Endothelial cell of umbilical vein (primary cell): ENCODE measurements around the gene COL28A1. TPM values are rescaled to one million over a fixed set of nuclear protein-coding genes. Genes with fewer than 3 reads are reported as not detected.

Experiments
- BruUV-seq: library from RNA; stranded (reverse); fragments of 400-500 nt; replicated peaks from 2 replicates; lab custom pipeline; 2021; lab: Mats Ljungman, UMichigan
- CTCF ChIA-PET: fragments of 300-600, 350-600 bp; sonication (Branson Sonifier 250); formaldehyde crosslinking; loops from one replicate; lab custom pipeline; 2021; ENCODE audit warnings: antibody characterized with exemption, inconsistent platforms; lab: Charles Lee
- POLR2A ChIA-PET: fragments of 300-600, 350-600 bp; sonication (Branson Sonifier 250); formaldehyde crosslinking; loops from one replicate; lab custom pipeline; 2021; ENCODE audit warnings: antibody characterized with exemption, inconsistent platforms; lab: Charles Lee
- DNase-seq: peaks from one replicate; pipeline ENCODE4 v3.0.0-alpha.2; 2011; ENCODE audit warnings: low read depth, low spot score
- FAIRE-seq: peaks from 2 replicates; lab custom pipeline; 2011; peaks lifted over from hg19 to GRCh38; lab: Jason Lieb, UNC
- H2AFZ ChIP-seq: 2 replicates; pipeline ENCODE4 v1.6.0; 2012; ENCODE audit warnings: low read depth, low read length, control low read depth, inconsistent platforms
- H3K27ac ChIP-seq: 2 replicates; pipeline ENCODE4 v1.5.1; 2011; ENCODE audit warnings: low read depth, mild to moderate bottlenecking, control low read depth, low read length, moderate library complexity; ENCODE audit not compliant: insufficient read depth
- H3K27me3 ChIP-seq, 2 experiments: 2 replicates each; pipeline versions ENCODE4 v1.6.0 to v1.6.1; 2011; ENCODE audit warnings: low read length in 2 of 2, mixed read lengths in 1 of 2; ENCODE audit not compliant: control insufficient read depth in 2 of 2, insufficient read depth in 2 of 2
- H3K36me3 ChIP-seq, 2 experiments: 2 replicates in 1 of 2; 3 replicates in 1 of 2; pipeline ENCODE4 v1.5.1; 2011; ENCODE audit warnings: low read length in 2 of 2, mild to moderate bottlenecking in 1 of 2, moderate library complexity in 1 of 2; ENCODE audit not compliant: control insufficient read depth in 2 of 2, insufficient read depth in 2 of 2; ENCODE audit errors: extremely low read depth in 1 of 2
- H3K4me1 ChIP-seq: 3 replicates; pipeline ENCODE4 v1.5.1; 2011; ENCODE audit warnings: mild to moderate bottlenecking, low read length; ENCODE audit not compliant: control insufficient read depth, insufficient read depth; ENCODE audit errors: extremely low read depth
- H3K4me2 ChIP-seq: 2 replicates; pipeline ENCODE4 v1.6.1; 2011; ENCODE audit warnings: low read length, control low read depth, mixed read lengths; ENCODE audit not compliant: insufficient read depth
- H3K4me3 ChIP-seq, 3 experiments: fragments of 200-600 bp in 1 of 3; sonication (generic), shearing (Covaris generic) in 1 of 3; replicated peaks in 1 of 3; 2 replicates each; pipeline ENCODE4 v1.5.1; 2011 to 2016; ENCODE audit warnings: control low read depth in 3 of 3, low read length in 3 of 3, mild to moderate bottlenecking in 2 of 3, inconsistent platforms in 1 of 3, low read depth in 1 of 3, moderate library complexity in 1 of 3; ENCODE audit not compliant: insufficient read depth in 1 of 3
- H3K79me2 ChIP-seq: 2 replicates; pipeline ENCODE4 v1.6.0; 2012; ENCODE audit warnings: low read length, inconsistent platforms; ENCODE audit not compliant: control insufficient read depth, insufficient read depth
- H3K9ac ChIP-seq: replicated peaks from 2 replicates; pipeline ENCODE3; 2011; ENCODE audit warnings: low read length, control low read depth; ENCODE audit not compliant: insufficient read depth; ENCODE audit errors: extremely low read depth
- H3K9me1 ChIP-seq: replicated peaks from 3 replicates; pipeline ENCODE4 v1.6.0; 2011; ENCODE audit warnings: mild to moderate bottlenecking, low read length; ENCODE audit not compliant: control insufficient read depth, insufficient read depth; ENCODE audit errors: extremely low read depth
- H3K9me3 ChIP-seq: replicated peaks from 2 replicates; pipeline ENCODE4 v1.5.1; 2012; ENCODE audit warnings: low read length, inconsistent platforms; ENCODE audit not compliant: control insufficient read depth, insufficient read depth
- H4K20me1 ChIP-seq: replicated peaks from 2 replicates; pipeline ENCODE3; 2011; ENCODE audit warnings: mild to moderate bottlenecking, low read length; ENCODE audit not compliant: control insufficient read depth, insufficient read depth; ENCODE audit errors: extremely low read depth
- CTCF ChIP-seq, 2 donors: IDR thresholded peaks; 1 replicate in 1 of 2; 2 replicates in 1 of 2; pipeline ENCODE4 v1.5.1; 2011; ENCODE audit warnings: low read length in 2 of 2, mild to moderate bottlenecking in 2 of 2, moderate library complexity in 2 of 2, control low read depth in 1 of 2, inconsistent platforms in 1 of 2, low read depth in 1 of 2; ENCODE audit not compliant: insufficient read depth in 1 of 2; ENCODE audit errors: extremely low read depth in 1 of 2
- EZH2 ChIP-seq: IDR thresholded peaks from 2 replicates; pipeline ENCODE4 v1.6.1; 2012; ENCODE audit warnings: borderline replicate concordance, low read depth, mild to moderate bottlenecking, moderate library complexity, low read length, inconsistent platforms; ENCODE audit not compliant: severe bottlenecking
- GATA2 ChIP-seq: IDR thresholded peaks from 2 replicates; pipeline ENCODE4 v1.7.0; 2011; ENCODE audit warnings: low read depth, mild to moderate bottlenecking, moderate library complexity, mixed read lengths, low read length; ENCODE audit not compliant: insufficient read length, insufficient read depth
- JUN ChIP-seq: IDR thresholded peaks from 2 replicates; pipeline ENCODE4 v1.6.1; 2011; ENCODE audit warnings: borderline replicate concordance, low read depth; ENCODE audit not compliant: insufficient read length, insufficient read depth
- MAX ChIP-seq: IDR thresholded peaks from 2 replicates; pipeline ENCODE4 v1.6.1; 2011; ENCODE audit not compliant: insufficient read depth, insufficient read length
- MYC ChIP-seq: IDR thresholded peaks from one replicate; pipeline ENCODE4 v1.6.1; 2011; ENCODE audit warnings: mild to moderate bottlenecking, low read depth, low read length
- POLR2A ChIP-seq: IDR thresholded peaks from 2 replicates; pipeline ENCODE4 v1.6.1; 2012; ENCODE audit warnings: low read depth, mild to moderate bottlenecking, control low read depth, low read length
- POLR2AphosphoS5 ChIP-seq: IDR thresholded peaks from 2 replicates; pipeline ENCODE4 v1.6.1; 2012; ENCODE audit warnings: low read depth, mild to moderate bottlenecking, control low read depth, low read length, moderate library complexity; ENCODE audit not compliant: insufficient read depth
- dilution Hi-C: fragments of 300-500 bp; cut with MboI; formaldehyde crosslinking; loops from one replicate; pipeline ENCODE4 v1.15.0; 2019; ENCODE audit warnings: low sequenced_read_pairs; ENCODE audit not compliant: extremely low pct_ligation_motif_present
- intact Hi-C: fragments of 100-400 bp; cut with micrococcal nuclease; formaldehyde crosslinking; loops from one replicate; pipeline ENCODE4 v1.10.0; 2022
- polyA plus RNA-seq, 4 experiments: library from polyadenylated mRNA; depleted of rRNA in 3 of 4; stranded (reverse) in 3 of 4; unstranded in 1 of 4; fragments of >200 nt; gene quantifications; 2 replicates each; pipeline versions ENCODE4 v1.2.1 to v1.2.3, GENCODE V29; 2011 to 2012; ENCODE audit warnings: missing spikeins in 1 of 4
- total RNA-seq: library from RNA; stranded (reverse); gene quantifications from 2 replicates; pipeline ENCODE4 v1.2.3, GENCODE V29; 2021

COL28A1 gene
- total and polyA plus RNA-seq, 2 donors (not counting 3 experiments of a cell fraction or from before 2014, with no cell fraction given): not detected

GRCh38 chr7:7354674-7355073, 181.0 kb downstream of the COL28A1 start:
- H3K4me3 ChIP-seq: no peak overlapping the region
- no TSS peak for BruUV-seq
- no peak overlapping the region for H3K9ac ChIP-seq
- DNase-seq (no peak), FAIRE-seq (no peak)
- H3K79me2 ChIP-seq: no peaks in the 10 kb centered on the region
- dilution Hi-C loops: no loop called here
- ChIA-PET CTCF (no interaction called here), POLR2A (no interaction called here)
- no peaks in the 10 kb centered on the region for H4K20me1 ChIP-seq
- intact Hi-C loops: no loop called here
- H3K4me1 ChIP-seq: no peaks in the 10 kb centered on the region
- H3K27me3 ChIP-seq: no peaks in the 10 kb centered on the region
- no peak overlapping the region for H2AFZ ChIP-seq
- H3K27ac ChIP-seq: no peak overlapping the region
- no peaks in the 10 kb centered on the region for H3K9me3 ChIP-seq
- no peak overlapping the region for H3K4me2 ChIP-seq
- H3K36me3 ChIP-seq: no peaks in the 10 kb centered on the region
- H3K9me1 ChIP-seq: no peaks in the 10 kb centered on the region
- TF ChIP-seq EZH2: no peak
- no peak for TF ChIP-seq MAX
- TF ChIP-seq POLR2AphosphoS5: no peak
- TF ChIP-seq POLR2A: no peak
- no peak for TF ChIP-seq GATA2
- no peak for TF ChIP-seq CTCF (IDR thresholded peaks at IDR 0.05; ENCODE audit: extremely low read depth in 1 of 2, insufficient read depth in 1 of 2, low read depth in 1 of 2, low read length in 2 of 2)
- TF ChIP-seq JUN: no peak
- no peak for TF ChIP-seq MYC
